Esophagus muscularis mucosa (tissue), 3 donors: ENCODE measurements around the gene DNAJC21.

ENCODE experiments used
- CTCF ChIP-seq, 3 experiments: fragments of 200-600 bp in 2 of 3; fragments of 450-650 bp in 1 of 3; sonication (generic) in 2 of 3; IDR thresholded peaks; one replicate each; pipeline ENCODE4 v1.5.1; 2017 to 2019; ENCODE audit warnings: antibody characterized with exemption in 3 of 3, mild to moderate bottlenecking in 2 of 3, moderate library complexity in 1 of 3
- POLR2A ChIP-seq: fragments of 450-650 bp; IDR thresholded peaks from one replicate; pipeline ENCODE4 v1.6.1; 2017; ENCODE audit warnings: antibody characterized with exemption, moderate library complexity, mild to moderate bottlenecking, low read depth

GRCh38 chr5:35004771-35005170 is 75.4 kb downstream of the DNAJC21 start:
- TF ChIP-seq CTCF (IDR thresholded peaks at IDR 0.05): no peak
- TF ChIP-seq POLR2A: no peak
